NCI-H524 treated with DMSO at 0.1 percent for 48 hours (cell line): ENCODE measurements around the gene CSTPP1.

Experiments used
- DNase-seq: peaks from one replicate; lab custom pipeline; 2025; lab: John Stamatoyannopoulos, UW

CSTPP1 gene

GRCh38 chr11:47208628-47209027, 272.1 kb downstream of the CSTPP1 start:
- DNase-seq, result no peak
